Measurements from ENCODE around the gene TTC38.

DNA sequence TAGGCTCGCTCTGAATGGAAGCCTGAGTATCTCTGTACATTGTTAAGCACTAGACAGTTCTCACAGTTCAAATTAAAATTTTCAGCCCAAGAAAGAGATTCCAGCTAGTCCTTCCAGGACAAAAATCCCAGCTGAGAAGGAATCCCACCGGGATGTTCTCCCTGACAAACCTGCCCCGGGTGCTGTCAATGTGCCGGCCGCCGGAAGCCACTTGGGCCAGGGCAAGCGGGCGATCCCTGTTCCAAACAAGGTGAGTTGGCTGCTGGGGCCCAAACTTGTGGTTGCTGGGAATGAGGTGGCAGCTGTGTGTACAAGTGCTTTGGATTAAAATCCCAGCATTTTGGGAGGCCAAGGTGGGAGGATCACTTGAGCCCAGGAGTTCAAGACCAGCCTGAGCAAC, 44.2 kb downstream of the TTC38 start:
- TF ChIP-seq, protein P1, sequence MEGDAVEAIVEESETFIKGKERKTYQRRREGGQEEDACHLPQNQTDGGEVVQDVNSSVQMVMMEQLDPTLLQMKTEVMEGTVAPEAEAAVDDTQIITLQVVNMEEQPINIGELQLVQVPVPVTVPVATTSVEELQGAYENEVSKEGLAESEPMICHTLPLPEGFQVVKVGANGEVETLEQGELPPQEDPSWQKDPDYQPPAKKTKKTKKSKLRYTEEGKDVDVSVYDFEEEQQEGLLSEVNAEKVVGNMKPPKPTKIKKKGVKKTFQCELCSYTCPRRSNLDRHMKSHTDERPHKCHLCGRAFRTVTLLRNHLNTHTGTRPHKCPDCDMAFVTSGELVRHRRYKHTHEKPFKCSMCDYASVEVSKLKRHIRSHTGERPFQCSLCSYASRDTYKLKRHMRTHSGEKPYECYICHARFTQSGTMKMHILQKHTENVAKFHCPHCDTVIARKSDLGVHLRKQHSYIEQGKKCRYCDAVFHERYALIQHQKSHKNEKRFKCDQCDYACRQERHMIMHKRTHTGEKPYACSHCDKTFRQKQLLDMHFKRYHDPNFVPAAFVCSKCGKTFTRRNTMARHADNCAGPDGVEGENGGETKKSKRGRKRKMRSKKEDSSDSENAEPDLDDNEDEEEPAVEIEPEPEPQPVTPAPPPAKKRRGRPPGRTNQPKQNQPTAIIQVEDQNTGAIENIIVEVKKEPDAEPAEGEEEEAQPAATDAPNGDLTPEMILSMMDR (IDR thresholded peaks at IDR 0.05): no peak
- TF ChIP-seq POLR2A (IDR thresholded peaks at IDR 0.05): no peak
